NCI-H1092 treated with DMSO at 0.1 percent for 48 hours (cell line): Measurements from ENCODE around the gene CDH20.
"Not testable (repeated sequence)": the region's sequence is repeated elsewhere in the genome, so short reads cannot be mapped to it uniquely, and the experiment has no call there.

ENCODE experiments used
- DNase-seq: peaks from one replicate; lab custom pipeline; 2025; lab: John Stamatoyannopoulos, UW

Gene CDH20

DNA sequence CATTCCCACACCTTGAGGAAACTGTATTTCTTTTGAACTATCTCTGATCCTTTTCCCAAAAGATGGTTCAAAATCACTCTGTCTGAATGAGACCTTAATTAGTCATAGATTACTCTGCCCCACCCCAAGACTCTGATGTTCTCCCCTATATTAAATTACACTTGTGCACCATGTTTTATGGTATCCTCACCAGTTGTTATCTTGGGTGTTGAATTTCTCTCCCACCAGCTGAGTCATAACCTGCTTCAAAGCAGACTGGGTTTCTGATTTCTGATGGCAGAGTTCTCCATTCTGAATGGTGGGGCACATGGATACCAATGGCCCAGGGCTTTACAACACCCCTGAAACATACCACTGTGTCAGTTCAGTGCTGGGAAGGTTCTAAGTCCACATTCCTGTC, 15.0 kb downstream of the CDH20 start:
- no peak for DNase-seq

DNA sequence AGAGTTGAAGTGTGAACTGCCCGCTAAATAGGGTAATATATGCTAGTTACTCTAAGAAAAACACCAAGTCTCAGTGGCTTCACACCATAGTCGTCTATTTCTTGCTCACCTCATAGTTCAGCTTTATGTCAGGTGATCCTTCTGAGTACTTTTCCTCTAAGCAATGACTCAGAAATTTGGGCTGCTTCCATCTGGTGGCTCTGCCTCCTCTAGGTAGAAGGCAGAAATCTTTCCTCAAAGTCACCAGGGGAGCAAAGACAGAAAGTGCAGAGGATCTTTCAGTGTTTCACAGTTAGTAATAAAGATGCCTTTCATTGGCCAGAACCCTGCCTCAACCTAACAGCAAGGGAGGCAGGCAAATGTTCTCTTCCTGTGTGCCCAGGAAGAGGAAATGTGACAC, 17.3 kb downstream of the CDH20 start:
- no peak for DNase-seq

DNA sequence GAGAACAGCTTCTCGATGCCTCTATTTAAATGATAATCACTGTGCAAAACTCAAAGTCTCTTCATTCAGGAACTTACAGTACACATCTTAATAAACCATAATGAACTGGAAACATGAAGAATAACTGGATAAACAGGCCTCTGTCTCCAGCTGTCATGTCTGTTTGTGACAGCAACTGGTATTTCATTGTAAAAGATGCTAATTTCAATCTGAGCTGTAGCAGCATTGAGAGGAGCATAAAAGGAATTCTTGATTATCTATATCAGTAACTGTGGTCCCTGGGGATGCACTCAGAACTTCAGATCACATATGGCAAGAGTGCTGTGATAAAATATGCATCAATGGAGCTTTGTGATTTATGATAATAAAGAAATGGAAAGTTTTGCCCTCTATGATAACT, 18.8 kb downstream of the CDH20 start:
- DNase-seq = no peak

DNA sequence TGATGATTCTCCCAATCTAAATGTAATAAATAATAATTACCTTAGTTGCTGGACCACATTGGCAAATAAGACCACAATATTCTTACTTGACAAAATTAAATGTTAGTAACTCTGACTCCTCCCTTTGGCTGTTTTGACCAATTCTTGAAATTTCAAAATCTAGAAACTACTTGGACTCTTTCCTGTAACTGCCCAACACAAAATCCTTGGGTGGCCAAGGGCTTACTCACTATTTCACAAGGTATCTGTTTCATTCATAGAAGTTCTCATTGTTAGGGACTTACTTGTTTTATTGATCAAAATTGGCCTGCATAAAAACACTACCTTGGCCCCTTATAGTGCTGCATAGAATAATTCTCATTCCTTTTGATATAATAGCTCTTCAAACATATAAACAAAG, 19.4 kb downstream of the CDH20 start:
- DNase-seq = no peak

DNA sequence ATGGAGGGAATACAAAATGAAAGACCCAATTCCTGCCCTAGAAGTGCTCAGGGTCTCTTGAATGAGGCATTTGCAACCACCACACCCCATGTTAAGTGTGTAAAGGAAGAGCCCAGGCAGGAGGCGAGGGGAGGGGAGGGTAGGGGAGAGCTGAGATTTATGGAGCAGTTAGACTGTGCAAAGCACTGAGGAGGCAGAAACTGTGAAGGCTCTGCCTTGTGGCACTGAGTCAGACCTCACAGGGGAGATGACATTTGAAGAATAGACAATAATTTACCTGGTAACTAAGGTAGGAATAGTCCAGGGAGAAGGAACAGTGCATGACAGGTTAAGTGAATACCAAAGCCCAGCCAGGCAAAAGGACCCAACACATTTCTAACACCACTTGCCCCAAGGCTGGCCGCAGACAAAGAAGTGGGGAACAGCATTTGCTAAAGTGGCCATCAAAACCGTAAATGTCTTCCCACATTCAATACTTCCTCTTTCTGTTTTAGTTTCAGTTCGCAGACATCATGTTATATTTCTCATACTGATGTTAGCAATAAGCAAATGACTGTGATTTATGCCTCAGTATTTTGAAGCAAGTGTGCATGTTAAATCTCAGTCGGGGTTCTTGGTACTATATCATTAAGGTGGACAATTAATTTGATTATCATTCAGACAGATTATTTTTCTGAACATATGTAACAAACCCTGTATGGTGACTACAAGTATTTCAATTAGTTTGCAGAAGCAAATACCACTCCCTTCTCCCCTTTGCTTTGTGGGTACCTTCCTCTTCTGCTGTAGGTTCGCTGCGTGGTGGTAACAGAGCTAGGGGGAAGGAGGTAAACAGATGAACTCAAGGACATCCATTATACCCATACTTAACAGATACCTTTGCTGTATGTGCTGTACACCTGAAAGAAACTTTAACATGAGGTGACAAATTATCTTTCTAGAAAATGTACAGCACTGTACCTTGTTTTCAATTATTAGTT, 27.5 kb downstream of the CDH20 start:
- no peak for DNase-seq

DNA sequence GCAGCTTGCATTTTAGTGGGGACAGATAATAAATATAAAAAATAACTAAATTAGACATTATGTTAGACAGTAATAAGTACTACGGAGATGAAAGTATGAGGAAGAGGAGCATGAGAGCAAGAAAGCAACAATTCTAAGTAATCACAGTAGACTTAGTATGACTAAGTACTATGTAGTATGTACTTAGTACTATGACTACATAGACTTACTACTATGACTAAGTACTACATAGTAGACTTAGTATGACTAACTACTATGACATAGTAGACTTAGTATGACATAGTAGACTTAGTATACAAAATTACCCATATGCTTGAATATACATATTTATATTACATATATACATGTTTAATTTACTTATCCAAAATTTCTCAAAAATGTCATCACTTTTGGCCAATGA, 29.3 kb downstream of the CDH20 start:
- DNase-seq = no peak

DNA sequence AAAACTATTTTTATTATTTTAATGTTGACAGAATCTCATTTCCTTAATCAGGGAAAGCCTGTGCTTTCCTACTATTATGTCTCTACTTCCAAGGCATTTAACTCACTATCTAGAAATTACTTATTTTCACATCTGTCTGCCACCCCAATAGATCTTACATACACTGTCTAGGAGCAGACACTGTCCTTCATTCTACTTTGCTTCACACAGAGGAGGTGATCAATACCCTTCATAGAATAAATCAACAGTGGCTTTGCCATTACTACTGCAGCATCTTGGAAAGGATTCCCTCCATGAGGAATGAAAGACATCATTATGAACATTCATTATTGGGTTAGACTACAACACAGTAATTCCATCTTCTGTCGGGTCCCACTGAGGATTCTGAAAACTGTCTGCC, 31.7 kb downstream of the CDH20 start:
- no peak for DNase-seq

DNA sequence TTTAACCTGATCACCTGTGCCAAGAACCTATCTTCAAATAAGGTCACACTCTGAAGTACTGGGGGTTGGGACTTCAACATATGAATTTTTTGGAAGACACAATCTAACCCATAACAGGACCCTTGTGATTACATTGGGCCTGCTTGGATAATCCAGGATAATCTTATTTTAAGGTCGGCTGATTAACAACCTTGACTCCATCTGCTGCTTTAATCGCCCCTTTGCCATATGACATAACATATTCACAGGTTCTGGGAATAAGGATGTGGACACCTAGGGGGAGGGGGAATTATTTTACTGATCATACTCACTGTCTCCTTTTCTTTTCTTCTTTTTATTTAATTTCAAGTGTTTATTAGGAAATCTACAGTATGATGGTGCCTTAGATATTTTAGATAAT, 34.8 kb downstream of the CDH20 start:
- no peak for DNase-seq

DNA sequence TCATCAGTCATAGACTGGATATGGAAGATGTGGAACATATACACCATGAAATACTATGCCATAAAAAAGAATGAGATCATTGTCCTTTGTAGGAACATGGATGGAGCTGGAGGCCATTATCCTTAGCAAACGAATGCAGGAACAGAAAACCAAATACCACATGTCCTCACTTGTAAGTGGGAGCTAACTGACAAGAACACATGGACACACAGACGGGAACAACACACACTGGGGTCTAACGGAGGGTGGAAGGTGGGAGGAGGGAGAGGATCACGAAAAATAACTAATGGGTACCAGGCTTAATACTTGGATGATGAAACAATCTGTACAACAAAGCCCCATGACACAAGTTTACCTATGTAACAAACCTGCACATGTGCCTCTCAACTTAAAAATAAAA, 36.4 kb downstream of the CDH20 start:
- DNase-seq = not testable (repeated sequence)

DNA sequence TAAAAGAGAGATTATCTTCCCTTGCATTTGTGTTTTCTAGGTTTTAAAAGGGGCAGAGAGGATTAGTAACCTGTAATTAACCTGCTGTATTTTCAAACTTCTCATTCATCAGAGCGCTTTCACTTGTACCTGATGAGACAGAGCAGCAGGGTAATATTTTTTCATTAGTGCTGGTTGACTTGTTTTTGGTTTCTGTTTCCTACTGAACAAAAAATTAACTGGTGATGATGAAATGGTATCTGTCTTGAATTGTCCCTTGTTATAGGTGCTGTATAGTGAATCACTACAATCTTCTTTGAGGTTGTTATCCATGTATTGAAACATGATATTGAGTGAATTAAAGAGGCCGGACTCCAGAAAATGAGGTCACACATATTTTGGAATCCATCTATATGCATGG, 37.9 kb downstream of the CDH20 start:
- no peak for DNase-seq

DNA sequence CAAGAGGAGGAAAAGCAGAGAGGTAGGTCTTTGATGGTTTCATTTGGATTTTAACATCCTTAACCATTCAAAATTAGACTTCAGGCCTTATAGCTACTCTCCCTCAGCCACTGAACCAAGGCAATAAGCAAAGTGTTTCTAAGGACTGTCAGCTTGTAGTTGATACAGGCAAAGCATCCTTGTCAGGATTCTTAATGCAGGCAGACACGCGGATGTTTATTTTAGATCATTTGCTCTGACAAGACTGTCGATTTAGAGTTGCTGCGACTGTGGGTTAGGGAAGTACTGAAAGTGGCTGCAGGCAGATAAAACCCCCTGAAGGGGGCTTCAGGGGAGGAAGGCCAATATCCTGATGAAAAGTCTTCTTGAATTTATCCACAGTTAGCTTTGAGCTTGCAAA, 46.6 kb downstream of the CDH20 start:
- no peak for DNase-seq

DNA sequence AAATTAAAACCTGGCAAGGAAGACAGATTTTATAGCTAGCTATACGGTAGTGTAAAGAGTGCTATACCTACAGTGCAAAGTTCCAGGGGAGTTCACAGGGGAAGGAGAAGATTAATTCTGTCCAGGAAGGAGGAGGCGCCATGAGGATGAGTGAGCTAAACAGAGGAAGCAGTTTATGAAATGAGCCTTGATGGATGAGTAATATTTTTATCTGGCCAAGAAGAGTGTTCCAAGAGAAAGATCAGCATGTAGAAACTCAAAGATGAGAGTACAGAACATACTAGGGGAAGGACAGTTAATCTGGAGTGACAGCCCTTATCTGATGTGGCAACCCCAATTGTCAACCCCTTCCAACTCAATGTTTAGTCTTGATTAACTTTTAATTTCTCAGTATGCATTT, 54.8 kb downstream of the CDH20 start:
- no peak for DNase-seq

DNA sequence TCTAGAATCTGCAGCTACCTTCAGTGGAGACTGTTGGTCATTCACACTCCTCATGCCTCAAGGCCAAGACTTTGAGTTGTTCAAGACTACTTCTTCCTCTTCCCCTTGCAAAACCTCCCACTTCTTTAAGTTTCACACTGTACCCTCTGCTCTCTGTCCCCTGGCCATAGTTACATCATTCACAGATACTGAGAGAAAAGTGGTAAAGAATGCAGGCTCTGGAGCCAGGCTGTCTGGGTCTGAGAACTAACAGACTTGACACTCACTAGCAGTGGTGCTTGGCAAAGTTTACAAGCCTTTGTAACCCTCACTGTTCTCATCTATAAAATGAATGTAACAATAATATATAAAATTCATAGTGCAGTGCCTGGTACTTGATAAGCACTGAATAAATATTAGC, 61.8 kb downstream of the CDH20 start:
- no peak for DNase-seq

DNA sequence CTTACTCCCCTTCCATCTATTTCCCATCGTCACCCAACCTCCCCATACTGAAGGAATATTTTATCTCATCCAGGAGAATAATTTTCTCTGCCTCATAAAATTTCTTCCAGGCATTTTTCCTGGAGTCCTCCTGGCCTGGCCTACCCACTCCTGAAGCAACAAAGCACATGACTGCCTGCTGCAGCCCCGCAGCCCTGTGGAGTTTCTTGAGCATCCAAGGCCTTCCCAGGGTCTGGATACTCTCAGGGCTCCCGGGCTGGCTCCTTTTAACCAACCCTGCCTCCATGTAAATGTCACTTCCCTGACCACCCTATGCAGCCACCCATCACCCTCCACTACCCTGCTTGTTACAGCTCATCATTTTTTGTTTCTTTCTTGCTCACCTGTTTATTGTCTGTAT, 64.0 kb downstream of the CDH20 start:
- DNase-seq = no peak

DNA sequence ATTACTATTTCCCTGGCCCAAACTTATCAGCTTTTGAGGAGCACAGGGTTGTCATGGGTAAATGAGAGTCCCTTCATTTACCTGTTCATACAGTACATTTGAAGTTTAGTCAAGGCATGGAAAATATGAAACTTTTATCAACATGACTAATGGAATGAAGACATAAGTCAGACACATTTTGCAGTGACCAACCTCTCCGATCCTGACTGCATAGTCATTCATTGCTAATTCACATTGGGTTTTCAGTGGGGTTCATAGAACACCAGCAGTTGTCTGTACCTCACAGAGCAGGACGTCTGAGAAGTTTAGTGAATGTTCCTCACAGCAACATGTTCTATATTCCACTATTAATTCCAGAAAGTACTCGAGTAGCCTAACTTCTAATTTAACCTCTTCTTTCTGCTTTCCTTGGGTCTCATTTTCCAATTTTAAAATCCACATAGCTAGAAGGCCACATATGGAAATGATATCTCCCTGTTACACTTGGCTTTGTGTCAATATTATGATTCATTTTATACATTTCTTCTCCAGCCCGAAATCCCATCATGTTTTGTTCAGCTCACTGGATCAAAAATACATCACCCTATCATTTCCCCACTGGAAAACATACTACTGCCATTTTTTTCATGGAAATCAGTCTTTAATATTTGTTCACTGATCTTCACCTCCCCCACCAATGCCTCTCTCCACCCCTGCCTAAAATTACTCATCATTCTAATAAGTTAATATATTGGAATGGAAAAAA, 65.9 kb downstream of the CDH20 start:
- no peak for DNase-seq

DNA sequence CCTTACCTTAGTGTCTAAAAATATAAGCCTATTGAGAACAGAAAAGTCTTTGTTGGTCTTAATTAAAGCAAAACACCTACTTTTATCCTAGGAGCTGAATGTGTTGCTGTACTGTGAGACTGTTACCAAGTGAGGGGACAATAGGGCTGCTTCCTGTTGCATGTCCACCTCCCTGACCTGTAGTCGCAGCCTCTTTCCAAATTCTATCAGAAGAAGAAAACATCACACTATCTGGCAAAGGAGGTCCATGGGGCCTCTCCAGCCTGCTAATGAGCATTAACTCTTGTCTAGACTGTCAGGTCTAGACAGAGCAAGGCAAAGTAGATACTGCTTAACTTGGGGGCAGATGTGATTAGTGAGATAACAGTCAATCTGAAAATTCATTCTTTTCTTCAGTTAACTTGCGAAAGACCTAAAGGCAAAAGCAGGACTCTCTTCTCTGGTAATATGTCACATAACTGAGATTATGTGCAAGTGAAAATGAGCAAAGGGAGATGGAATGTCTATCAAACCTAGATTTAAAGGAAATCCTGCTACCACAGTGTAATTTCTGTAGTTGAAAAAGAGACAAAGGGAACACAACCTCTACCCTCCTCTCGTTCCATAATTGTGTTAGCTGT, 66.9 kb downstream of the CDH20 start:
- no peak for DNase-seq

DNA sequence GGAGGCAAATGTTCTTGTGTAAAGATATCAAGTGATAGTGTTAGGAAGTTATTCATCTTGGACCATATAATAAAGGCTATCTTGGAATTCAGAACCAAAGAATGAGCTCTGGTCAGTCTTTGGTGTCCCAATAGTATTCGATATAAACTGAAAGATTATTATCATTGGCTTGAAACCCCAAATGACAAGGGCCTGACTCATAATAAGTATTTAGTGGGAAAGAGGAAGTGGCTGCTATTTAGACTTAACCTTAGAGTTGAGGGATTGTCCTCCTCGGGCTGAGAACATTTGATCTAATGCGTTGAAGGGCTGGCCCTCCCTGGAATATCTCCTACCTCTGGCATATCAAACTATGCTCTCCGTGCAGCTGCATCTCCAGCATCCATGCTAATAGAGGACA, 67.5 kb downstream of the CDH20 start:
- no peak for DNase-seq

DNA sequence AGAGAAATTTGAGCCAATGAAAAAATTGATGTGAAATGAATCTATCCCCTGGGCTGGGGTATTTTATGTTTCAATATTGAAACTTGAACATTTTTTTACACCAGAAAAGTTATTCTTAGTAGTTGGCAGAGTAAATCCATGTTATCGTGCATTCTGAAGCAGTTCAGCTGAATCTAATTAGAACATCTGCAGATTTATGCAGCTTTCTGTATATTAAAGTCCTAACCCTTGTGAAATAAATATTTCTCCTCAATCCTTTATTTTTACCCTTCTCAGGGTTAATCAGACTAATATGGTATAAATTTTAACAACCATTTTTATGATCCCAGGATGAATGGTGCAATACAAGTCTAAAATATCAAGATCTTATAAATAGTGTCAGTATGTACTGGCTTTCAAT, 69.5 kb downstream of the CDH20 start:
- DNase-seq = no peak

DNA sequence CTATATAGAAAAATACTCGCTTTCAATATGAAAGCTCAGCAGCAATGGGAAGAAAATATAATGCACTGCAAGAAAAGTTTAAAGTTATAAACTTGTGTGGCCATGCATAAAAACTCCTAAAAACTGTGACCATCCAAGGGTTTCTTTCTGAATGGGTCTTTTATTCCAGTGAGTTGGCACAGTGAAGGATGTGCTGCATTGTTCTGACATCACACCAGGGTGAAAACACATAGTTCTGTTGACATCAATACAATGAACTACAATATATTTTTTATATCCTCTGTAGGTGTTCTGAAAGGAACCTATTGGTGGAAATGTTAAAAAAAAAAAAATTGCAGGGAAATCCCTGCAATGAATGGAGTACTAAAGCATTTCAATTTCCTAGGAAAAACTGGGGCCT, 80.2 kb downstream of the CDH20 start:
- no peak for DNase-seq

DNA sequence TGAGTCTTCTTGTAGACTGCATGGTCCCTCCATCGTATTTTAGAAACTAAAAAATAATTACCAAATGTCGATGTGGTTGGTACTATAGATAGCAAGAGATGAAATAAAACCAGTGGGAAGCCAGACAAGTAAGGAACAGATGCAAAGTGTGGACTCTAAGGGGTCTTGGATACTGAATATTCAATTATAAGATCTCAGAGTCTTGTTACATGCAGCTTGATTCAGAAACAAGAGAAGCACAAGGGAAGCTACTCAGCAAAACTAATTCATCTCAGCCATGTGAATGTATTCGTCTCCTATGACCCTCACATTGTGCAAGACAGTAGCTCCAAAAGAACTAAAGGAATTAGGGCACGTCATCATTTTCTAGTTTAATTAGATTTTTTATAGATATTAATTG, 80.9 kb downstream of the CDH20 start:
- no peak for DNase-seq

DNA sequence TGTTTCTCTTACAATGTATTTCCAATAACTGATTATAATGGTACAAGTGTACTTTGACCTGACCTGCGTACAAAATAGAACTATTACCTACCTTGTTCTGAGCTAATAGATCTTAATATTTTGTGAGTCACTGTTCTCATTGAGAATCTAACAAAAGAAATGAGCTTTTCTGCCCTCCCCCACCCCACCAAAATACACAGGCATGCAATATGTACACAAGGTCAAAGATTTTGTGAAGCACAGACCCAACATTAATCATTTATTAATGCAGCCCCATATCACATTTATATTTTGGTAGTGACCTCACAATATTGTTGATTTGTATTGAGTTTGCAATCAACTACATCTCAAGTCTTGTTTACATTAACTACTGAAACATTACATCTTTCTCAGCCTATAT, 86.5 kb downstream of the CDH20 start:
- DNase-seq = no peak

DNA sequence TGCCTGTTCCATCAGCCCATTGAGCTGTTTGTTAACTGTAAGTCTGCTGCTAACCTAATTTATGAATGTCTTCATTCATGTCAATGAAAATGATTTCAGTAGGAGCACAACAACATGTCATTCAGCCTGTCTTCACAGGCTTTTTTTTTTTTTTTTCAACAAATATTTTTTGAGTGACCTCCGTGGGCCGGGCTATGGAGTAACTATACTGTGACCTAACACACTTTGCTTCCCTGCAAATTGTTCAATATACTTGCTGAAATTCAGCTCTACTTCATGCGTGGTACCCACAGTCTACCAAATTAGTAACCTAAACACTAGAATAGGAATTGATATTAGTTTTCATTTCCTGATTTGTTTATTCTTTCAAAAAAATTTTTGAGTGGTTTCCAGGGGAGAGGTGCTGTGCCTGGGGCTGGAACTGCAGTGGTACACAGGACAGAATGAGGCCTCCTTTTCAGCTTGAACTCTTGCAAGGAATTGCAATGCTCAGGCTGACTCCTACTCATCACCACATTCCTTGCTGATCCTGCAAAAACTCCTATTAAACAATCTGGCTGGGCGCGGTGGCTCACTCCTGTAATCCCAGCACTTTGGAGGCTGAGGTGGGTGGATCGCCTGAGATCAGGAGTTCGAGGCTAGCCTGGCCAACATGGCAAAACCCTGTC, 87.1 kb downstream of the CDH20 start:
- DNase-seq = no peak
